ENCODE data around the gene ZNF207.

DNA sequence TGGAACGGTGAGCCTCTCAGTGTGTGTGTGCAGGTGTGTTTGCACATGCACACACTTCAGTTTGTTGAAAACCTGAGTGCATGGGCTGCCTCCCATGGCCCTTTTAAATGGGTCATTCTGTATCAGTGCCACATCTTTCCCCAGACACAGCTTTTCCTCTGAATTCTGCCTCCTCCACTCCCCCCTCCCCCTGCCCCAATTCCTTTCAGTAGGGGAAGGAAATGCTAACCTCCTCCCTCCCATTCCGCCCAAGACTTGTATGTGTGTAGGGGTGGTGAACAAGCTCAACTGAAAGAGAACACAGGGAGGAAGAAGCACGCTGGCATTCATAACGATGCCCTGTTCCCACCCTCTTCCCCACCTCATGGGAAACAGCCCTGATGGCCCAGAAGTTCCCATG, 42.3 kb upstream of the ZNF207 start:
- TF ChIP-seq, protein P1, sequence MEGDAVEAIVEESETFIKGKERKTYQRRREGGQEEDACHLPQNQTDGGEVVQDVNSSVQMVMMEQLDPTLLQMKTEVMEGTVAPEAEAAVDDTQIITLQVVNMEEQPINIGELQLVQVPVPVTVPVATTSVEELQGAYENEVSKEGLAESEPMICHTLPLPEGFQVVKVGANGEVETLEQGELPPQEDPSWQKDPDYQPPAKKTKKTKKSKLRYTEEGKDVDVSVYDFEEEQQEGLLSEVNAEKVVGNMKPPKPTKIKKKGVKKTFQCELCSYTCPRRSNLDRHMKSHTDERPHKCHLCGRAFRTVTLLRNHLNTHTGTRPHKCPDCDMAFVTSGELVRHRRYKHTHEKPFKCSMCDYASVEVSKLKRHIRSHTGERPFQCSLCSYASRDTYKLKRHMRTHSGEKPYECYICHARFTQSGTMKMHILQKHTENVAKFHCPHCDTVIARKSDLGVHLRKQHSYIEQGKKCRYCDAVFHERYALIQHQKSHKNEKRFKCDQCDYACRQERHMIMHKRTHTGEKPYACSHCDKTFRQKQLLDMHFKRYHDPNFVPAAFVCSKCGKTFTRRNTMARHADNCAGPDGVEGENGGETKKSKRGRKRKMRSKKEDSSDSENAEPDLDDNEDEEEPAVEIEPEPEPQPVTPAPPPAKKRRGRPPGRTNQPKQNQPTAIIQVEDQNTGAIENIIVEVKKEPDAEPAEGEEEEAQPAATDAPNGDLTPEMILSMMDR (IDR thresholded peaks at IDR 0.05): no peak
- TF ChIP-seq POLR2A (IDR thresholded peaks at IDR 0.05): no peak
